ENCODE measurements around the gene ZFYVE9.
"Not testable (repeated sequence)": the region's sequence is repeated elsewhere in the genome, so short reads cannot be mapped to it uniquely, and the experiment has no call there.

The ZFYVE9 gene

DNA sequence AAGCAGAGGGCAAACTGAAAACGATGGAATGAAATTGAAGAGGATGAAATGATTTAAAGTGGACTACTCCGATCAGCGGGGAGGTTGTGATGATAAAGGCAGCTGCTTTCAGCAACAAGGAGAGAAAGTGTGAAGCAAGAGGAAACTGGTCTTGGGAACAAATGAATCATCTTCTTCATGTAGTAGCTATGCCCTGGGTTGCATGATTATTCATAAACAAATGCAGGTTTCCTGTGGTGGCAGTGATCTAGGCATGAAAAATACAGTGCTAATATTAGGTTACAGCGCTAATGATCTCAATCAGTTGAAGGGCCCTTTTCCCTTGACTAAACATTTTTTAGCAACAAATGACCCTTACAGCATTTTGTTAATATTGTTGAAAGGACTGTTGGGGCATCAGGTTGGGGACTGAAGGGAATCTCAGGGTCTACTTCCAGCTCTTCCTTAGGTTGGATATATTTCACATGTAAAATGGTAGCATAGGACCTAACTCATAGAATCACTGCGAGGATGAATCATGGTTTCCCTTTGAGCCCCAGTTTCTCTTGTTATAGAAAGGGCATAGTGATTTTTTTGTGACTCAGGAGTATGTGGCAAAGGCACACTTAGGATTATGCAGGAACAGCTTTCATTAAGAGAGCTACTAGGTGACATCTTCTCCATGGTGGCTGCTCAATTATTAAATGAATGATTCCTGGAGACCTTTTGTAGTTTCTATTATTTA is 1.9 kb upstream of the ZFYVE9 start:
- TF ChIP-seq TCF4 (CRISPR knock-in tag; IDR thresholded peaks at IDR 0.05; ENCODE audit: borderline replicate concordance): no peak
- TF ChIP-seq, protein P1, sequence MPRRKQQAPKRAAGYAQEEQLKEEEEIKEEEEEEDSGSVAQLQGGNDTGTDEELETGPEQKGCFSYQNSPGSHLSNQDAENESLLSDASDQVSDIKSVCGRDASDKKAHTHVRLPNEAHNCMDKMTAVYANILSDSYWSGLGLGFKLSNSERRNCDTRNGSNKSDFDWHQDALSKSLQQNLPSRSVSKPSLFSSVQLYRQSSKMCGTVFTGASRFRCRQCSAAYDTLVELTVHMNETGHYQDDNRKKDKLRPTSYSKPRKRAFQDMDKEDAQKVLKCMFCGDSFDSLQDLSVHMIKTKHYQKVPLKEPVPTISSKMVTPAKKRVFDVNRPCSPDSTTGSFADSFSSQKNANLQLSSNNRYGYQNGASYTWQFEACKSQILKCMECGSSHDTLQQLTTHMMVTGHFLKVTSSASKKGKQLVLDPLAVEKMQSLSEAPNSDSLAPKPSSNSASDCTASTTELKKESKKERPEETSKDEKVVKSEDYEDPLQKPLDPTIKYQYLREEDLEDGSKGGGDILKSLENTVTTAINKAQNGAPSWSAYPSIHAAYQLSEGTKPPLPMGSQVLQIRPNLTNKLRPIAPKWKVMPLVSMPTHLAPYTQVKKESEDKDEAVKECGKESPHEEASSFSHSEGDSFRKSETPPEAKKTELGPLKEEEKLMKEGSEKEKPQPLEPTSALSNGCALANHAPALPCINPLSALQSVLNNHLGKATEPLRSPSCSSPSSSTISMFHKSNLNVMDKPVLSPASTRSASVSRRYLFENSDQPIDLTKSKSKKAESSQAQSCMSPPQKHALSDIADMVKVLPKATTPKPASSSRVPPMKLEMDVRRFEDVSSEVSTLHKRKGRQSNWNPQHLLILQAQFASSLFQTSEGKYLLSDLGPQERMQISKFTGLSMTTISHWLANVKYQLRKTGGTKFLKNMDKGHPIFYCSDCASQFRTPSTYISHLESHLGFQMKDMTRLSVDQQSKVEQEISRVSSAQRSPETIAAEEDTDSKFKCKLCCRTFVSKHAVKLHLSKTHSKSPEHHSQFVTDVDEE (CRISPR knock-in tag; IDR thresholded peaks at IDR 0.05): no peak
- no peak for TF ChIP-seq TOX (CRISPR knock-in tag; IDR thresholded peaks at IDR 0.05; ENCODE audit: borderline replicate concordance)
- TF ChIP-seq ZC3H10 (CRISPR knock-in tag; IDR thresholded peaks at IDR 0.05): no peak
- no peak for TF ChIP-seq ZNF565 (CRISPR knock-in tag; conservative IDR thresholded peaks at IDR 0.05; ENCODE audit: low read depth)
- TF ChIP-seq ZNF70 (CRISPR knock-in tag; IDR thresholded peaks at IDR 0.05): no peak
- no peak for TF ChIP-seq ISL1 (CRISPR knock-in tag; IDR thresholded peaks at IDR 0.05)
- TF ChIP-seq CSDC2 (CRISPR knock-in tag; IDR thresholded peaks at IDR 0.05): no peak
- 0 out of 3 replicates have a peak, but pooled peaks have one; percentile 2 for ATAC-seq

DNA sequence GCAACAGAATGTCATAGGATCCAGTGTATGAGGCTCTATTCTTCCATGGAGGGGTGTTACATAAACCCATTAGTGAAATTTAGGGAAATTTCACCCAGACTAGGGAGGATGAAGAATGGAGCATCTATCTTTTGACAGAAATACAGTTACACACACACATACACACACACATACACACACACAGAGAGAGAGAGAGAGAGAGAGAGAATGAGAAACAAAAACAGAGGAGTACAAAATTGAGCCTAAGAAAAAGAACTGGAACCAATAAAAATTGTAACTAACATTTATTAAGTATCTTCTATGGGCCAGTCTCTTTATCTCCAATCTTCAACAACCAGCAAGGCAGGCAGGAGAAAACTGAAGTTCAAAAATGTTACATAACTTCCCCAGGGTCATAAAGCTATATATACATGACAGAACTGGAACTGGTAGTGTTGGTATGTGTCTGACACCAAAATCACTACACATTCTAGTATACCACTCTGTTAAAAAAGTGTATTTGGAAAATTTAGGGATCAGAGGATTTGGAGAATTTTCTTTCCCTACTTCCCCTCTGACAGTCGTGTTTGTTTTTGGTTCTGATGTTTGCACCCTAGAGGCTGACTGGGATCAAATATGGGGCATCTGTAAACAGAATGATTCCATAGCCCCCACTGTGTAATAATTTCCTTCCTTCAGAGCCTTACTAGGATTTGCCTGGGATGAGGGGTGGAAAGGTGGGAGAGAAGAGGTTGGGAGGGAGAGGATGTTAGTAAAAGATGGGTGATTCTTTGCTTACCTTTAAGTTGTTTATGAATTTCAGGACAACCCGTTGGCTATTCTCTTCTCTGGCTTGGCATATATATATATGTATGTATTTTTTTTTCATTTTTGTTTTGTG is 1.0 kb upstream of the ZFYVE9 start:
- TF ChIP-seq RARB (CRISPR knock-in tag; IDR thresholded peaks at IDR 0.05) (no peak), TOX (CRISPR knock-in tag; IDR thresholded peaks at IDR 0.05; ENCODE audit: borderline replicate concordance) (no peak), ZNF70 (CRISPR knock-in tag; IDR thresholded peaks at IDR 0.05) (no peak), CSDC2 (CRISPR knock-in tag; IDR thresholded peaks at IDR 0.05) (no peak), TCF4 (CRISPR knock-in tag; IDR thresholded peaks at IDR 0.05; ENCODE audit: borderline replicate concordance) (no peak), SNAI2 (CRISPR knock-in tag; IDR thresholded peaks at IDR 0.05) (no peak), GLIS3 (CRISPR knock-in tag; IDR thresholded peaks at IDR 0.05) (no peak), ARNTL (CRISPR knock-in tag; IDR thresholded peaks at IDR 0.05; ENCODE audit: borderline replicate concordance, low read depth) (no peak), ZFP30 (CRISPR knock-in tag; IDR thresholded peaks at IDR 0.05) (no peak)
- TF ChIP-seq, protein P2, sequence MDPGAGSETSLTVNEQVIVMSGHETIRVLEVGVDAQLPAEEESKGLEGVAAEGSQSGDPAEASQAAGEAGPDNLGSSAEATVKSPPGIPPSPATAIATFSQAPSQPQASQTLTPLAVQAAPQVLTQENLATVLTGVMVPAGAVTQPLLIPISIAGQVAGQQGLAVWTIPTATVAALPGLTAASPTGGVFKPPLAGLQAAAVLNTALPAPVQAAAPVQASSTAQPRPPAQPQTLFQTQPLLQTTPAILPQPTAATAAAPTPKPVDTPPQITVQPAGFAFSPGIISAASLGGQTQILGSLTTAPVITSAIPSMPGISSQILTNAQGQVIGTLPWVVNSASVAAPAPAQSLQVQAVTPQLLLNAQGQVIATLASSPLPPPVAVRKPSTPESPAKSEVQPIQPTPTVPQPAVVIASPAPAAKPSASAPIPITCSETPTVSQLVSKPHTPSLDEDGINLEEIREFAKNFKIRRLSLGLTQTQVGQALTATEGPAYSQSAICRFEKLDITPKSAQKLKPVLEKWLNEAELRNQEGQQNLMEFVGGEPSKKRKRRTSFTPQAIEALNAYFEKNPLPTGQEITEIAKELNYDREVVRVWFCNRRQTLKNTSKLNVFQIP (CRISPR knock-in tag; IDR thresholded peaks at IDR 0.05; ENCODE audit: borderline replicate concordance, low read depth): no peak
- ATAC-seq: no peak

DNA sequence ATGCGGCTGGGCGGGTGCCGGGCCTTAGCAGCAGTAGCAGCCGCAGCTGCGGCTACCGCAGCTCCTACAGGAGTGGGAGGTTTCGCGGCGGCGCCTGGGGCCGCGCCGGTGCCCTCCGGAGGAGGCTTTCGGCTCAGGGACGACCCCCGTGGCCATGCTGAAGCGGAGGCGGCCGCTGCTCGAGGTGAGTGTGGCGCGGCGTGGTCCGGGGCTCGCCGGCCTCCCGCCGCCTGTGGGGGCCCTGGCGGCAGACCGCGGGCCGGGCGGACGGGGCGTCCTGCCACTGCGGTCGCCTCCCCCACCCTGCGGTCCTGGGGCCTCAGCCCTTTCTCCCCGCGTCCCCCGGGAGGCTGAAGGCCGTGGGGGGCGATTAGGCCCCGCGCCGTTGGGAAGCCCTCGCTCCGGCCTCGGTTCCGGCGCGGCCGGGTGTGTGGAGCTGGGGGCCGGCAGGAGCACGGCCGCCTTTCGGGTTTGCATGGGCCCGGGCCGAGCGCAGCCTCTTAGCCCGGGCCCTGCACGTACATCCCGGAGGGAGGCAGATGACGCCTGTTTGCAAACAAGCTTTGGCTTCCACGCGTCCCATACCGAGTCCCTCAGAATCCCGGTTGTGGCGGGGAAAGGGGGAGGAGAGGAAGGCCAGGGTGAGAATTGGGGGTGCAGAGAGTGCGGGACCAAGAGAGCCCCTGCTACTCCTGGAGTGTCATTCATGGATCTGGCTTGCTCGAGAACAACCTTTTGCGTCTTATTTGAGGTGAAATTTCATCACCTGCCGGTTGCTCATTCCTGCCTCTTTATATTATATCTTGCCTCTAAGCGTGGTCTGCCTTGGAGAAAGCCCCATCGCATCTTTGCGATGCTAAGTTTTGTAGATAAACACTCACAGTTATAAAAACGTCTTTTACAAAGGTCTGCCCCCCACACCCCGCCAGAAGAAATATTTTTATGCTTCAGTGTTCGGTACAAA is 613 bp downstream of the ZFYVE9 start:
- peak; percentile 75 for ATAC-seq
- TF ChIP-seq ISL1 (CRISPR knock-in tag; IDR thresholded peaks at IDR 0.05) (no peak), CSDC2 (CRISPR knock-in tag; IDR thresholded peaks at IDR 0.05) (no peak), ZNF8 (CRISPR knock-in tag; IDR thresholded peaks at IDR 0.05) (no peak), SNAI2 (CRISPR knock-in tag; IDR thresholded peaks at IDR 0.05) (no peak), ZNF565 (CRISPR knock-in tag; conservative IDR thresholded peaks at IDR 0.05; ENCODE audit: low read depth) (no peak)

DNA sequence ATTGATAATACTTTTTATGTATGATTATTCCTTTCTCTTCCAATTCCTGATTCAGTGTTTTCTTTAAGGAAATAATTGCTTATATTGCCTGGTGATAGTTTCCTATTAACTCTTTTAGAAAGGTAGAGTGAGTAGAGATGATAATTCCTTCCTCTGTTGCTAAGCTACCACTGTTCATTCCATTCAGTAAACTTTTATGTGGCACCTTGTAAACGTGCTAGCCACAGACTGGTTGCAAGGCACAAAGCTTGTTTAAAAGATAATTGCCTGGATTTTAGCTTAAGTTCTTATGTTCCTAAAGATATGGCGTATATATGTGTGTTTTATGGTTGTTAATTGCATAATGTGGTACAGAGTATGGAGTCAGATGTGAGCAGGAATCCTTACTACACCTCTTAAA is 3.2 kb downstream of the ZFYVE9 start:
- TF ChIP-seq PPARA (CRISPR knock-in tag; IDR thresholded peaks at IDR 0.05; ENCODE audit: borderline replicate concordance) (no peak), ISL1 (CRISPR knock-in tag; IDR thresholded peaks at IDR 0.05) (no peak), CSDC2 (CRISPR knock-in tag; IDR thresholded peaks at IDR 0.05) (no peak), BACH2 (CRISPR knock-in tag; IDR thresholded peaks at IDR 0.05; ENCODE audit: borderline replicate concordance) (no peak), OSR1 (CRISPR knock-in tag; IDR thresholded peaks at IDR 0.05) (no peak), ZNF8 (CRISPR knock-in tag; IDR thresholded peaks at IDR 0.05) (no peak), SNAI2 (CRISPR knock-in tag; IDR thresholded peaks at IDR 0.05) (no peak), ARNTL (CRISPR knock-in tag; IDR thresholded peaks at IDR 0.05; ENCODE audit: borderline replicate concordance, low read depth) (no peak), ESRRG (CRISPR knock-in tag; IDR thresholded peaks at IDR 0.05) (no peak), ZFP30 (CRISPR knock-in tag; IDR thresholded peaks at IDR 0.05) (no peak), ZNF565 (CRISPR knock-in tag; conservative IDR thresholded peaks at IDR 0.05; ENCODE audit: low read depth) (no peak), ZC3H10 (CRISPR knock-in tag; IDR thresholded peaks at IDR 0.05) (no peak), ZFP3 (CRISPR knock-in tag; IDR thresholded peaks at IDR 0.05) (no peak)
- TF ChIP-seq, protein P3, sequence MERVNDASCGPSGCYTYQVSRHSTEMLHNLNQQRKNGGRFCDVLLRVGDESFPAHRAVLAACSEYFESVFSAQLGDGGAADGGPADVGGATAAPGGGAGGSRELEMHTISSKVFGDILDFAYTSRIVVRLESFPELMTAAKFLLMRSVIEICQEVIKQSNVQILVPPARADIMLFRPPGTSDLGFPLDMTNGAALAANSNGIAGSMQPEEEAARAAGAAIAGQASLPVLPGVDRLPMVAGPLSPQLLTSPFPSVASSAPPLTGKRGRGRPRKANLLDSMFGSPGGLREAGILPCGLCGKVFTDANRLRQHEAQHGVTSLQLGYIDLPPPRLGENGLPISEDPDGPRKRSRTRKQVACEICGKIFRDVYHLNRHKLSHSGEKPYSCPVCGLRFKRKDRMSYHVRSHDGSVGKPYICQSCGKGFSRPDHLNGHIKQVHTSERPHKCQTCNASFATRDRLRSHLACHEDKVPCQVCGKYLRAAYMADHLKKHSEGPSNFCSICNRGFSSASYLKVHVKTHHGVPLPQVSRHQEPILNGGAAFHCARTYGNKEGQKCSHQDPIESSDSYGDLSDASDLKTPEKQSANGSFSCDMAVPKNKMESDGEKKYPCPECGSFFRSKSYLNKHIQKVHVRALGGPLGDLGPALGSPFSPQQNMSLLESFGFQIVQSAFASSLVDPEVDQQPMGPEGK (CRISPR knock-in tag; IDR thresholded peaks at IDR 0.05; ENCODE audit: borderline replicate concordance): no peak
- TF ChIP-seq, protein P4, sequence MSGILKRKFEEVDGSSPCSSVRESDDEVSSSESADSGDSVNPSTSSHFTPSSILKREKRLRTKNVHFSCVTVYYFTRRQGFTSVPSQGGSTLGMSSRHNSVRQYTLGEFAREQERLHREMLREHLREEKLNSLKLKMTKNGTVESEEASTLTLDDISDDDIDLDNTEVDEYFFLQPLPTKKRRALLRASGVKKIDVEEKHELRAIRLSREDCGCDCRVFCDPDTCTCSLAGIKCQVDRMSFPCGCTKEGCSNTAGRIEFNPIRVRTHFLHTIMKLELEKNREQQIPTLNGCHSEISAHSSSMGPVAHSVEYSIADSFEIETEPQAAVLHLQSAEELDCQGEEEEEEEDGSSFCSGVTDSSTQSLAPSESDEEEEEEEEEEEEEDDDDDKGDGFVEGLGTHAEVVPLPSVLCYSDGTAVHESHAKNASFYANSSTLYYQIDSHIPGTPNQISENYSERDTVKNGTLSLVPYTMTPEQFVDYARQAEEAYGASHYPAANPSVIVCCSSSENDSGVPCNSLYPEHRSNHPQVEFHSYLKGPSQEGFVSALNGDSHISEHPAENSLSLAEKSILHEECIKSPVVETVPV (CRISPR knock-in tag; IDR thresholded peaks at IDR 0.05): no peak
- ATAC-seq: no peak

DNA sequence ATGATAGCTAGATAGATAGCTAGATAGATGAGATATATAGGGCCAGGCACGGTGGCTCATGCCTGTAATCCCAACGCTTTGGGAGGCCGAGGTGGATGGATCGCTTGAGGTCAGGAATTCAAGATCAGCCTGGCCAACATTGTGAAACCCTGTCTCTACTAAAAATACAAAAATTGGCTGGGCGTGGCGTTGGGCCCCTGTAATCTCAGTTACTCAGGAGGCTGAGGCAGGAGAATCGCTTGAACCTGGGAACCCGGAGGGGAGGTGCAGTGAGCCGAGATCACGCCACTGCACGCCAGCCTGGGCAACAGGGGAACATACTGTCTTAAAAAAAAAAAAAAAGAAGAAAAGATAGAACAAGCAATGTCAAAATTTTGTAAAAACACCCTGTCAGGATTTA is 8.6 kb downstream of the ZFYVE9 start:
- ATAC-seq: not testable (repeated sequence)
